A549 treated with dexamethasone at 1 μM for 4 hours (cell line): ENCODE results near the gene KIAA0319L. TPM values are rescaled to one million over a fixed set of nuclear protein-coding genes. Genes with fewer than 3 reads are reported as not detected.

Source experiments
- total RNA-seq: library from RNA; stranded (reverse); fragments of 200-300 nt; extraction: Qiagen RNA extraction; gene quantifications from 5 replicates; pipeline ENCODE4 v1.2.3, GENCODE V29; 2022

KIAA0319L gene
- 13.8 to 16.8 TPM (median 15.9 TPM) in 5 replicates for total RNA-seq

GRCh38 chr1:35557118-35557610 lies at the start of gene KIAA0319L:
Gene KIAA0319L (minus strand): TSS chr1:35557403. CDS start chr1:35554491, 2,912 bp downstream.

DNA sequence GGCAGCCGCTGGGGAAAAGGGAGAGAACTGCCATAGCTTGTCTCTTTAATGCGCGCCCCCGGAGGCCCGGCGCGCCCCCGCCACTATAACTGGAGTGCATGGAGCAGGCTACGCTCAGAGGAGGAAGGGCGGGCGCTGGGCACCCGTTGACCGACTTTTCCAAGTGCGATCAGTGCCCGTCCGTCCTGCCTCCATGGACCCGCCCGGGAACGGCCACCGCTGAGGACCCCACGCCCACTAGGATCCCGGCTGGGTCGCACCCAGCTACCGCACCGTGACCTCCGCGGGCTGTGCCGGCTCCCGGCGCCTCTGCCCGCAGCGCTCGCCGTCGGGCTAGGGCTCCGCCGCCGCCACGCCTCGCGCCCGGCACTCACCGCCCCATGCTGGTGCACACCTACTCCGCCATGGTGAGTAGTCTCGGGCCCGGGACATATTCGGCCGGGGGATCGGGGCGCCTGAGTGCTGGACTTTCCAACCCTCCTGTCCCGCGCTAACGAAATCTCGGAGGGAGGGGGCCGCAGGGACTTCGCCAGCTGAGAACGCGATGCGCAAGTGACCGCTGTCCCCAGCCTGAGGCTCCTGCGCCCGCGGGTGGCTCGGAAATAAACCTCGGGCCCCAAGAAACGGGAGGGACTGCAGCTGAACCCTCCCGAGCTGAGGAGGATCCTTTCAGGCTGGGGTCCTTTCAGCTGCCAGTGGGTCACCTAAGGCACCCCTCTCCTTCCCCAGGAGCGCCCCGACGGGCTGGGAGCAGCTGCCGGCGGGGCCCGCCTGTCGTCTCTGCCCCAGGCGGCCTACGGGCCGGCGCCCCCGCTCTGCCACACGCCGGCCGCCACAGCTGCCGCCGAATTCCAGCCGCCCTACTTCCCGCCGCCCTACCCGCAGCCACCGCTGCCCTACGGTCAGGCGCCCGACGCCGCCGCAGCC lies 16.3 kb upstream of the KIAA0319L start, which contains the start of gene TFAP2E:
TFAP2E (plus strand) TSS at position 117 of the 927 bp plus-strand sequence; CDS start at position 381, 264 bp downstream.

DNA sequence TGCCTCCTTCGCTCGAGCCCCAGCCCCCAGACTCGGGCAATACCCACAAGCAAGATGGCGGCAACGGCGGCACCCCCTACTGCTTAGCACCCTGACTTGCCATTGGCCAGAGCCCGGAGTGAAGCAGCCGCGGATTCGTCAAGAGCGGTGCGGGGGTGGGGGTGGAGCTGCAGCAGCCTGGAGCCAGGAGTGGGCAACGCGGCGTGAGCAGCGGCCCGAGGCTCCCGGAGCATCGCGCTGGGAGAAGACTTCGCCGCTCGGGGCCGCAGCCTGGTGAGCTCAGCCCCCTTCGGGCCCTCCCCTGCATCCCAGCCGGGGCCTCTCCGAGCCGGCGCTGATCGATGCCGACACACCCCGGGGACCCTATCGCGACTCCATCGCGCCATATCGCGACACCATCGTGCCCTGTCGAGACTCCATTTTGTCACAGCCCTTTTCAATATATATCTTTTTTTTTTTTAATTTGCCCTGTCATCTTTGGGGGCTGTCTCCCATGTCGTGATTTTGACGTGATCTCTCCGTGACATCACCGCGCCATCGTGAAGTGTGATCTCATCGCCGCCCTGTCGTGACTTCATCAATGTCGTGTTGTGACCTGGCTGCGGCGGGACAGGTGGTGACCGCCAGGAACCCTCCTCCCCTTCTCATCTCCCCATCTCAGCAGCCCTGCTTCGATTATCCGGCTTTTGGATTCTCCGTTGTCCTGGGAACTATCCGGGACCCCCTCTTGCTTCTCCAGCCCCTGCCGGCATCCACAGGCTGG lies 589 bp upstream of the KIAA0319L start, which contains the start of gene NCDN:
NCDN (plus strand) TSS at position 189 of the 763 bp plus-strand sequence; CDS start at position 581, 392 bp downstream.

Other genes with a start within 250 kb of the KIAA0319L start
- 12.9 to 20.1 TPM (median 18.6 TPM) in 5 replicates for gene NCDN, start 396 bp upstream of the KIAA0319L start, total RNA-seq
- gene TFAP2E, start 15.9 kb upstream of the KIAA0319L start, total RNA-seq: 0.47 to 0.80 TPM (median 0.65 TPM) in 5 replicates
- 80.2 to 115 TPM (median 108 TPM) in 5 replicates for gene PSMB2, start 84.1 kb upstream of the KIAA0319L start, total RNA-seq
- gene C1orf216, start 161.5 kb upstream of the KIAA0319L start, total RNA-seq: 12.5 to 13.9 TPM (median 13.9 TPM) in 5 replicates
- gene CLSPN, start 212.6 kb upstream of the KIAA0319L start, total RNA-seq: 11.2 to 14.2 TPM (median 12.5 TPM) in 5 replicates